GM12864 (cell line): Measurements from ENCODE around the gene MMP3.

Experiments
- DNase-seq: peaks from one replicate; pipeline ENCODE4 v3.0.0-alpha.2; 2011; ENCODE audit warnings: low read depth
- H3K4me3 ChIP-seq: 2 replicates; pipeline ENCODE4 v1.5.1; 2011; ENCODE audit warnings: mild to moderate bottlenecking, low read depth, low read length, control low read depth
- TF ChIP-seq, protein P1 (sequence below): IDR thresholded peaks from 2 replicates; pipeline ENCODE4 v1.5.1; 2011; ENCODE audit warnings: low read depth, mild to moderate bottlenecking, moderate library complexity, low read length, control low read depth, inconsistent platforms; ENCODE audit errors: missing control alignments

The MMP3 gene

DNA sequence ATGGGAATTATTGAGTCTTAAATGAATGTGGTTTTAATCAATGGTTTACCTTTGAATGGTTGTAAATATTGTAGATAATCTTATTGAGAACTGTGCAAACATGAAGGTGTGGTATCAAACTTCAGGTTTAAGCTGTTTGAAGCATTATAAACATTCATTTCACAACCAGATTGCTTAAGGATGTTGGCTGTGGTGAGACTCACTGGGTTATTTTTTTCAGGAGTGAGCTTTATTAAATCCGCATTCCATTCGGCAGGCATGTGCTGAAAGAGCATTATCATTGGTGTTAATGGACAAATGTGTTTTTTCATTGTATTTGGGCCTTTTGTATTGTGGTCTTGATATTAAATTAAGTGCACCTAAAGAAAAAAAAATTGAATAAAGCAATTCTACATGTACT is 9.7 kb downstream of the MMP3 start:
- no peak for DNase-seq
- TF ChIP-seq, protein P1, sequence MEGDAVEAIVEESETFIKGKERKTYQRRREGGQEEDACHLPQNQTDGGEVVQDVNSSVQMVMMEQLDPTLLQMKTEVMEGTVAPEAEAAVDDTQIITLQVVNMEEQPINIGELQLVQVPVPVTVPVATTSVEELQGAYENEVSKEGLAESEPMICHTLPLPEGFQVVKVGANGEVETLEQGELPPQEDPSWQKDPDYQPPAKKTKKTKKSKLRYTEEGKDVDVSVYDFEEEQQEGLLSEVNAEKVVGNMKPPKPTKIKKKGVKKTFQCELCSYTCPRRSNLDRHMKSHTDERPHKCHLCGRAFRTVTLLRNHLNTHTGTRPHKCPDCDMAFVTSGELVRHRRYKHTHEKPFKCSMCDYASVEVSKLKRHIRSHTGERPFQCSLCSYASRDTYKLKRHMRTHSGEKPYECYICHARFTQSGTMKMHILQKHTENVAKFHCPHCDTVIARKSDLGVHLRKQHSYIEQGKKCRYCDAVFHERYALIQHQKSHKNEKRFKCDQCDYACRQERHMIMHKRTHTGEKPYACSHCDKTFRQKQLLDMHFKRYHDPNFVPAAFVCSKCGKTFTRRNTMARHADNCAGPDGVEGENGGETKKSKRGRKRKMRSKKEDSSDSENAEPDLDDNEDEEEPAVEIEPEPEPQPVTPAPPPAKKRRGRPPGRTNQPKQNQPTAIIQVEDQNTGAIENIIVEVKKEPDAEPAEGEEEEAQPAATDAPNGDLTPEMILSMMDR = no peak
- H3K4me3 ChIP-seq = no peak overlapping the region

DNA sequence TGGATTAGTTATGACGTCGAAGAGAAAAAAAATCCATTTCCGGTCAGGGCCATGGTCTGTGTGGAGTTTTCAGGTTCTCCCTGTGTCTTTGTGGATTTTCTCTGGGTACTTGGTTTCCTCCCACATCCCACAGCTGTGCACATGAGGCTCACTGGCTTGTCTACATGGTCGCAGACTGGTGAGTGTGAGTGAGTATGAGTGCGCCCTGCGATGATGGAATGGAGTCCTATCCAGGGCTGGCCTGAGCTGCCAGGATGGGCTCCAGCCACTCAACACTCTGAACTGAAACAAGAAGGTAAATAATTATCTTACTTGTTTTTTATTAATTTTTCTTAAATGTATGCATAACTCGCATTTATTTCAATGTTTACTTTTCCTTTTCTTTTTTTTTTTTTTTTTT is 10.8 kb downstream of the MMP3 start:
- DNase-seq = no peak
- TF ChIP-seq, protein P1 = no peak
- no peak overlapping the region for H3K4me3 ChIP-seq

DNA sequence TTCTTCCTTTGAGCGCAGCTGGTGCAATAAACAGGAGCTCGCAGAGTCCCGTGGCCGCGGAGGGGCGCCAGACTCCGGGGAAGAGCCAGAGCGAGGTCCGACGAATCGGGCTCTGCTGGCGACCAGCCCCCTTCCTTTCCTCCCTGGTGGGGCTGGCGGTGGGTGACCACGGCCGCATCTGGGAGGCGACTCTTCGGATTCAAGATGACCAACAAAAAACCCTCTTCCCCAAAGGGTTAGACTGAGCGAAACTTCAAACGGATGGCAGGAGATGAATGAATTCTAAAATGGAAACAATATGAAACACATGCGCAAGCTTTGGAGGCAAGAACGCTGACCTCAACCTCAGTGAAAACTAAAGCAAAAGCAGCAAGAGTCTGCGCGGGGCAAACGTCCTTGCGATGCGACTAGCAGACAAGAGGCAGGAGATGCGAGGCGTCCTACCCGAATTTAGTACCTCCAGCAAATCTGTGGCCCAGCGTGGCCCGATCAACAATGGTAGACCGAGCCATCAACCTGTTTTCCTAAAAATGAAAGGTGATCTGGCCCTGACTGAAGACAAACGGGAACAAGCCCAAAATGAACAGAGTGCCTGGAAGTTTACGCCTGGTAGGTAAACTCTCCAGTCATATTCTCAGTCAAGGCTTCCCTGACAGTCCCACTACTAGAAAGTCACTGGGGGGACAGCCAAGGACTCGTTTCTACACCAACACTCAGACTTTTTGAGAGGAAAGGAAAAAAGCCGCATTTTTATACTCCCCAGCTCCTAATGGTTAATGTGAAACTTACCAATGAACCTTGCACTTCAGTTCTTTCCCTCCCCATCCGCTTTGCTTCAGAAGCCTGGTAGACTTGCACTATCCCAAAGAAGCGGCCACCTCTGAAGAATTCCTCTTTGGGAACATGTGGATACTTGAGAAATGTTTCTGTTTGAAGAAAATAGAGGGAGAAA is 11.6 kb downstream of the MMP3 start:
- TF ChIP-seq, protein P1 = peak; percentile 25
- DNase-seq = no peak
- no peak overlapping the region for H3K4me3 ChIP-seq

DNA sequence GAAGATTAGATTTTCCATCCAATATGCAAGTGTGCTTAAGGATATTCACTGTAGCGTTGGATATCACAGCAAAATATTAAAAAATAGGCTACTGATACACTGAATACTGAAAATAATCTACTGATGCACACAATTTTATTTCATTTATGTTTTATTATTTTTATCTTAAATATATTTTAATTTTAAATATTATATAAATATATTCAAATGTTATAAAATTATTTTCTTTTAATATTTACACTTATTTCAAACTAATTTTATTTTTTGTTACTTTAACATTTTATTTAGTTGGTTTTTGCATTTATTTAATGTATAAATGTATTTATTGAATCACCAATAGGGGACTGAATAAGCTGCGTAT is 12.3 kb downstream of the MMP3 start:
- H3K4me3 ChIP-seq = no peak overlapping the region
- DNase-seq = no peak
- TF ChIP-seq, protein P1 = no peak

DNA sequence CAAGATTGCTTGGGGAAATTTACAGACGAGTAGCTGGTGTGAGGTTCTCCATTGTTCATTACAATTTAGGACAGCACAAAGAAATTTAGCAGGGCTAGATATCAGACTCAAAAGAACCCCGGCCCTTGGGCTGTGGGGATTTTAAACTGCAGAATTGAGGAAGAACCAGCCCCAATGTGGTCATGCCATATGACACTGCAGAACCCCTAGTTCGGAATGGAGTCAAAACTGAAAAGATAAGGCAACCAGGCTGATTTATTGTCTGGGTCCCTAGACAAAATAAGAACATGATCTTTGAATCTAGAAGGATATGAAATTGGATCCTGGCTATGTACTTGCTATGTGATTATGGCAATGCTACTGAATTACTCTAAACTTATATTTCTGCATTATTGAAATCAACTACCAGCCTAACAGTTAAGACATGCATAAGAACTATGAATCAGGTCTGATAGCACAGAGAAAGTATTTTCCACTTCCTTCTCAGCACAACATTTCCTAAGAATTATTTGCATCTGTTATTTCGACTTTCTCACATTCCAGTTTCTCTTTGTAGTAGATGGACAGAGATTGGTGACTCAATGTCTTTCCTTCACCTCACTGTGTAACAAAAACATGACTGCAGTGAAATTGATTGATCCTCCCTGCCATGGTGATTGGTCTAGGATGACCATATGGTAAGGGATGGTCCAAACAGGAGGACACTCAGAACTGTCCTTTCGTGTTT is 13.2 kb downstream of the MMP3 start:
- TF ChIP-seq, protein P1 = no peak
- no peak for DNase-seq
- H3K4me3 ChIP-seq = no peak overlapping the region

DNA sequence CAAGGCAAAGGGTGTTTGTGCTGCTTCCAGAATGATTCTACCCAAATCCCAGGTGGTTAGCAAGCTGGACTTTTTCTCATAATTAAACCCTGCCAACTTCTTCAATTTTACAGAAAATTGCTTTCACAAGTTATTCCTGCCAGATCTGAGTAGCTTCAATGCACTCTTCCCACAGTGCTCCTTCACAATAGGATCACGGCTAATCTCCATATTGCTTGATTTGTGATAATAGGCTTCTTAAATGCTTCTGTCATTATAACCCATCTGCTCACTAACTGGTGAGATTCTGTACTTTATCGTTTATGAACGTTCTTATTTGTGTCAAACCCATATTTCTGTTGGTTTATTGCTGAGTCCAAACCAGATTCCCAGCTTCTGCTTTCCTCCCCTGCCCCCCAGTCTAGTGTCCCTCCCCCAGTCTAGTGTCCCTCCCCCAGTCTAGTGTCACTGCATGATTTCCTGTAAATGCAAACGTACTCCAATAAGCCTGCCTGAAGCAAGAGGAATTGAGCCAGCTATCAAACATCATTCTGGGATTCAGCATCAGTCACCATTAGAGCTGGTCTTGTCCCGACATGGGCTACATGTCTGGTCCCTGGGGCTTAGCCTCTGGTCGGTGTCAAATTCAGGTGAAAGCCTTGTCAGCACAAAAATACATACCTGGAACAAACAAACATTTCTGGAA is 14.0 kb downstream of the MMP3 start:
- H3K4me3 ChIP-seq = no peak overlapping the region
- DNase-seq = no peak
- TF ChIP-seq, protein P1 = no peak
